AG04450 (cell line): ENCODE measurements around the gene NOL7. TPM values are rescaled to one million over a fixed set of nuclear protein-coding genes. Genes with fewer than 3 reads are reported as not detected.

Experiments
- CTCF ChIA-PET: fragments of 300-600, 350-600 bp; formaldehyde crosslinking; extraction: SDS; loops from one replicate; lab custom pipeline; 2022; ENCODE audit warnings: antibody characterized with exemption, inconsistent platforms; lab: Charles Lee
- POLR2A ChIA-PET: fragments of 350-600 bp; formaldehyde crosslinking; extraction: SDS; loops from one replicate; lab custom pipeline; 2021; ENCODE audit warnings: antibody characterized with exemption, inconsistent platforms; lab: Yijun Ruan, JAX
- DNase-seq: peaks from one replicate; pipeline ENCODE4 v3.0.0-alpha.2; 2011; ENCODE audit warnings: low read depth, low spot score
- H3K27ac ChIP-seq: one replicate; pipeline ENCODE4 v1.5.1; 2012; ENCODE audit warnings: low read depth, low read length, control low read depth
- H3K27me3 ChIP-seq: one replicate; pipeline ENCODE4 v1.6.0; 2012; ENCODE audit warnings: low read length; ENCODE audit not compliant: control insufficient read depth, insufficient read depth
- H3K4me3 ChIP-seq: 2 replicates; pipeline ENCODE4 v1.5.1; 2011; ENCODE audit warnings: mild to moderate bottlenecking, low read depth, low read length, control low read depth
- H3K9me3 ChIP-seq: 2 replicates; pipeline ENCODE4 v1.5.1; 2012; ENCODE audit warnings: low read length; ENCODE audit not compliant: control insufficient read depth, insufficient read depth
- CTCF ChIP-seq: IDR thresholded peaks from 2 replicates; pipeline ENCODE4 v1.5.1; 2011; ENCODE audit warnings: low read depth, low read length, control low read depth, inconsistent platforms
- polyA plus RNA-seq: library from polyadenylated mRNA; depleted of rRNA; stranded (reverse); fragments of >200 nt; gene quantifications from 2 replicates; pipeline ENCODE4 v1.2.3, GENCODE V29; 2011; rRNA removed

Gene NOL7
- polyA plus RNA-seq, 1 experiment = 46.6 TPM

- CTCF ChIA-PET = no interaction called here
- H3K9me3 ChIP-seq = peaks cover 6% of the 10 kb centered on the region
- POLR2A ChIA-PET = no interaction called here
Observed at GRCh38 chr6:13669476-13669875, 54.3 kb downstream of the NOL7 start.

More at GRCh38 chr6:13669476-13669875, 54.3 kb downstream of the NOL7 start:
- no peak for TF ChIP-seq CTCF
- DNase-seq = no peak
- no peak overlapping the region for H3K4me3 ChIP-seq
- no peak overlapping the region for H3K27ac ChIP-seq
- H3K27me3 ChIP-seq = no peaks in the 10 kb centered on the region

Other genes starting within 250 kb of the NOL7 start
- gene GFOD1, start 127.7 kb upstream of the NOL7 start, polyA plus RNA-seq = 2.7 and 3.0 TPM in 2 replicates
- gene SIRT5, start 40.7 kb upstream of the NOL7 start, polyA plus RNA-seq = 5.3 and 5.4 TPM in 2 replicates
- 37.7 and 38.2 TPM in 2 replicates for gene RANBP9, start 96.5 kb downstream of the NOL7 start, polyA plus RNA-seq
- 7.8 and 9.5 TPM in 2 replicates for gene MCUR1, start 199.2 kb downstream of the NOL7 start, polyA plus RNA-seq